Kidney (tissue), 14 donors: Measurements from ENCODE around the gene NTNG1. TPM values are rescaled to one million over a fixed set of nuclear protein-coding genes. Genes with fewer than 3 reads are reported as not detected.

Experiments used
- DNase-seq, 5 donors: peaks; one replicate each; pipeline ENCODE4 v3.0.0-alpha.2; 2013 to 2020
- FAIRE-seq: peaks from 2 replicates; lab custom pipeline; 2012; peaks lifted over from hg19 to GRCh38; lab: Jason Lieb, UNC
- H3K27ac ChIP-seq, 2 donors: one replicate each; pipeline ENCODE4 v1.7.0; 2013; ENCODE audit warnings: low read depth in 2 of 2, low read length in 2 of 2, inconsistent platforms in 1 of 2
- H3K27me3 ChIP-seq: one replicate; pipeline ENCODE4 v1.7.1; 2013; ENCODE audit warnings: low read length, inconsistent platforms; ENCODE audit not compliant: control insufficient read depth, insufficient read depth
- H3K36me3 ChIP-seq, 3 donors: one replicate each; pipeline versions ENCODE4 v1.7.0 to v1.7.1; 2013; ENCODE audit warnings: low read length in 3 of 3, control low read depth in 1 of 3, inconsistent platforms in 1 of 3; ENCODE audit not compliant: insufficient read depth in 3 of 3, control insufficient read depth in 2 of 3
- H3K4me1 ChIP-seq, 3 donors: one replicate each; pipeline versions ENCODE4 v1.7.0 to v1.7.1; 2013; ENCODE audit warnings: low read length in 3 of 3, inconsistent platforms in 1 of 3, low read depth in 1 of 3; ENCODE audit not compliant: control insufficient read depth in 2 of 3, insufficient read depth in 2 of 3
- H3K4me3 ChIP-seq, 3 donors: one replicate each; pipeline versions ENCODE4 v1.7.0 to v1.8.1; 2013; ENCODE audit warnings: low read length in 3 of 3, control low read depth in 1 of 3, inconsistent platforms in 1 of 3
- H3K9ac ChIP-seq, 3 donors: one replicate each; pipeline versions ENCODE4 v1.7.0 to v1.7.1; 2013; ENCODE audit warnings: low read length in 3 of 3, control low read depth in 1 of 3, inconsistent platforms in 1 of 3
- H3K9me3 ChIP-seq, 3 donors: one replicate each; pipeline versions ENCODE4 v1.7.0 to v1.7.1; 2013; ENCODE audit warnings: low read length in 3 of 3, control low read depth in 1 of 3, inconsistent platforms in 1 of 3; ENCODE audit not compliant: control insufficient read depth in 2 of 3, insufficient read depth in 1 of 3
- CTCF ChIP-seq: IDR thresholded peaks from 3 replicates; pipeline ENCODE4 v1.5.1; 2012; ENCODE audit warnings: mild to moderate bottlenecking, moderate library complexity, borderline replicate concordance; ENCODE audit not compliant: insufficient read depth; ENCODE audit errors: extremely low read depth
- intact Hi-C: fragments of 100-400 bp; cut with DNase I; formaldehyde crosslinking; loops from one replicate; pipeline ENCODE4 v1.11.1; 2022
- polyA plus RNA-seq: library from polyadenylated mRNA; stranded (reverse); fragments of 350-450 nt; fragmentation: Illumina TruSeq; extraction: RNeasy Lipid Tissue Mini Kit (QIAGEN cat#74804); gene quantifications from one replicate; pipeline ENCODE4 v1.2.3, GENCODE V29; 2014; ENCODE audit warnings: low read depth, low replicate concordance; ENCODE audit not compliant: insufficient read depth
- total RNA-seq: library from RNA; stranded (reverse); fragmentation: NEBNext Ultra II Directional; extraction: Animal tissue kit (Norgen Biotek cat#: 25700); gene quantifications from one replicate; pipeline ENCODE4 v1.2.1, GENCODE V29; 2021
- donor health status: control.
- donor health status: control.
- donor health status: control.
- donor health status: control.
- donor health status: control.
- donor health status: DM: yes; HTN: yes; CAD: no.
- donor health status: Normal renal cell carcinoma (clear cell type).

The NTNG1 gene
- total and polyA plus RNA-seq, 2 donors from 2014 or later, result 2.8 to 7.7 TPM

GRCh38 chr1:107444302-107444701, 303.5 kb downstream of the NTNG1 start:
- no peak overlapping the region for H3K27ac ChIP-seq
- H3K9me3 ChIP-seq, result no peaks in the 10 kb centered on the region
- no peak for FAIRE-seq
- H3K9ac ChIP-seq, result no peak overlapping the region
- intact Hi-C loops, result no loop called here
- DNase-seq, result no peak
- H3K27me3 ChIP-seq, result no peaks in the 10 kb centered on the region
- no peak overlapping the region for H3K4me3 ChIP-seq
- no peaks in the 10 kb centered on the region for H3K36me3 ChIP-seq
- no peaks in the 10 kb centered on the region for H3K4me1 ChIP-seq
- TF ChIP-seq CTCF, result no peak

DNA sequence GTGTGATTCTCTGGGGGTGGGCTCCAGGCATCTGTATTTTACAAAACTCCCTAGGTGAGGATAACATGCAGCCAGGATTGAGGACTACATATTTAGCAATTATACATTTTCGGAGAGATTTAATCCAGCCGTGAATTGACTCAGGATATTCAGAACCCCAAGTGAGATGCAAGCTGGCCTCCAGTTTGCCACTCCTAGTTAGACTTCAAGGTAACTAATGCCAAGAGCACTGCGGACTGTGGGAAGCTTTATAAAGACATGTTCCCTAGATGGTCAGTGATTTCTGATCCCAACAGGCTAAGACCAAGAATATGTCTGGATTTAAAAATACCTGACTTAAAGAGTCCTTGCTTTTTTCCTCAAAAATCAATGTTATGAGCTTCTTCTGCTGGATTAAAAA, 308.5 kb downstream of the NTNG1 start:
- intact Hi-C loops, result no loop called here
- Histone ChIP-seq H3K36me3 (no peaks in the 10 kb centered on the region), H3K4me3 (no peak overlapping the region), H3K9me3 (no peaks in the 10 kb centered on the region), H3K27ac (no peak overlapping the region), H3K9ac (no peak overlapping the region), H3K27me3 (no peaks in the 10 kb centered on the region), H3K4me1 (no peaks in the 10 kb centered on the region)
- FAIRE-seq, result no peak
- no peak for TF ChIP-seq CTCF
- DNase-seq, result no peak

- H3K36me3 ChIP-seq, result no peaks in the 10 kb centered on the region
- H3K9ac ChIP-seq, result no peak overlapping the region
- H3K27ac ChIP-seq, result no peak overlapping the region
- no peaks in the 10 kb centered on the region for H3K4me1 ChIP-seq
- intact Hi-C loops, result no loop called here
- DNase-seq (no peak), FAIRE-seq (no peak)
- no peaks in the 10 kb centered on the region for H3K9me3 ChIP-seq
- no peaks in the 10 kb centered on the region for H3K27me3 ChIP-seq
- TF ChIP-seq CTCF, result no peak
- no peak overlapping the region for H3K4me3 ChIP-seq
These were observed 310.2 kb downstream of the NTNG1 start for GRCh38 chr1:107450899-107451664.

- intact Hi-C loops, result no loop called here
- TF ChIP-seq CTCF, result no peak
- DNase-seq (no peak), FAIRE-seq (no peak)
- Histone ChIP-seq H3K9me3 (no peaks in the 10 kb centered on the region), H3K27ac (no peak overlapping the region), H3K9ac (no peak overlapping the region), H3K4me1 (no peaks in the 10 kb centered on the region), H3K4me3 (no peak overlapping the region), H3K36me3 (no peaks in the 10 kb centered on the region), H3K27me3 (no peaks in the 10 kb centered on the region)
These were observed 310.9 kb downstream of the NTNG1 start for GRCh38 chr1:107451715-107452114.
